H9 (cell line): ENCODE data around the gene SBNO1. TPM values are rescaled to one million over a fixed set of nuclear protein-coding genes. Genes with fewer than 3 reads are reported as not detected.

Experiments
- DNase-seq: peaks from one replicate; pipeline ENCODE4 v3.0.0-alpha.2; 2017
- H2AFZ ChIP-seq: one replicate; pipeline ENCODE4 v1.6.1; 2013; ENCODE audit warnings: mild to moderate bottlenecking, low read length, control low read depth, moderate library complexity
- H2AK5ac ChIP-seq: 2 replicates; pipeline ENCODE4 v1.6.1; 2013; ENCODE audit warnings: low read length, control low read depth, mixed read lengths; ENCODE audit not compliant: insufficient read length
- H2BK120ac ChIP-seq: one replicate; pipeline ENCODE4 v1.6.1; 2013; ENCODE audit warnings: low read depth, mild to moderate bottlenecking, low read length, control low read depth, inconsistent platforms; ENCODE audit not compliant: poor library complexity, severe bottlenecking
- H2BK12ac ChIP-seq: 2 replicates; pipeline ENCODE4 v1.6.1; 2013; ENCODE audit warnings: low read length, control low read depth, mixed read lengths, low read depth; ENCODE audit not compliant: insufficient read length
- H2BK15ac ChIP-seq: 2 replicates; pipeline ENCODE4 v1.6.1; 2013; ENCODE audit warnings: low read depth, low read length, control low read depth
- H2BK20ac ChIP-seq: one replicate; pipeline ENCODE4 v1.6.1; 2013; ENCODE audit warnings: low read depth, mild to moderate bottlenecking, low read length, control low read depth, inconsistent platforms; ENCODE audit not compliant: poor library complexity, severe bottlenecking
- H2BK5ac ChIP-seq: 2 replicates; pipeline ENCODE4 v1.6.1; 2013; ENCODE audit warnings: low read length, control low read depth, mixed read lengths; ENCODE audit not compliant: insufficient read length
- H3K14ac ChIP-seq: 2 replicates; pipeline ENCODE4 v1.6.1; 2013; ENCODE audit warnings: low read length, control low read depth; ENCODE audit not compliant: insufficient read depth
- H3K18ac ChIP-seq: 2 replicates; pipeline ENCODE4 v1.6.1; 2013; ENCODE audit warnings: low read depth, mild to moderate bottlenecking, mixed read lengths, low read length, control low read depth; ENCODE audit not compliant: insufficient read length
- H3K23ac ChIP-seq: 2 replicates; pipeline ENCODE4 v1.6.1; 2013; ENCODE audit warnings: low read length, control low read depth, mixed read lengths, low read depth; ENCODE audit not compliant: insufficient read length
- H3K23me2 ChIP-seq: 2 replicates; pipeline ENCODE4 v1.6.1; 2013; ENCODE audit warnings: low read depth, mild to moderate bottlenecking, mixed read lengths, low read length, control low read depth; ENCODE audit not compliant: insufficient read length, poor library complexity, severe bottlenecking
- H3K27ac ChIP-seq: 2 replicates; pipeline ENCODE4 v1.5.1; 2013; ENCODE audit warnings: low read length, control low read depth, mixed read lengths, low read depth; ENCODE audit not compliant: insufficient read length
- H3K27me3 ChIP-seq: 2 replicates; pipeline ENCODE4 v1.6.1; 2013; ENCODE audit warnings: low read length, control low read depth, inconsistent platforms; ENCODE audit not compliant: insufficient read depth
- H3K4ac ChIP-seq: 2 replicates; pipeline ENCODE4 v1.6.1; 2013; ENCODE audit warnings: low read depth, mild to moderate bottlenecking, control low read depth, inconsistent platforms, low read length, moderate library complexity
- H3K4me1 ChIP-seq: 2 replicates; pipeline ENCODE4 v1.6.1; 2013; ENCODE audit warnings: low read length, control low read depth, inconsistent platforms; ENCODE audit not compliant: insufficient read depth
- H3K4me2 ChIP-seq: 2 replicates; pipeline ENCODE4 v1.6.1; 2013; ENCODE audit warnings: low read length, control low read depth, mixed read lengths; ENCODE audit not compliant: insufficient read length, insufficient read depth
- H3K56ac ChIP-seq: 2 replicates; pipeline ENCODE4 v1.6.1; 2013; ENCODE audit warnings: low read depth, mild to moderate bottlenecking, mixed read lengths, low read length, control low read depth; ENCODE audit not compliant: insufficient read length
- H3K79me1 ChIP-seq: 2 replicates; pipeline ENCODE4 v1.6.1; 2013; ENCODE audit warnings: low read depth, mild to moderate bottlenecking, moderate library complexity, low read length, control low read depth, inconsistent platforms; ENCODE audit not compliant: insufficient read depth, poor library complexity, severe bottlenecking
- H3K79me2 ChIP-seq: 2 replicates; pipeline ENCODE4 v1.6.1; 2013; ENCODE audit warnings: low read length, control low read depth, inconsistent platforms; ENCODE audit not compliant: insufficient read depth
- H3K9ac ChIP-seq: 2 replicates; pipeline ENCODE4 v1.6.1; 2013; ENCODE audit warnings: low read length, control low read depth, mixed read lengths; ENCODE audit not compliant: insufficient read length; ENCODE audit errors: extremely low read depth
- H3K9me3 ChIP-seq: one replicate; pipeline ENCODE4 v1.6.1; 2013; ENCODE audit warnings: low read depth, low read length, inconsistent platforms; ENCODE audit not compliant: control insufficient read depth
- H3T11ph ChIP-seq: one replicate; pipeline ENCODE4 v1.6.1; 2013; ENCODE audit warnings: mild to moderate bottlenecking, low read length, control low read depth, inconsistent platforms
- H4K20me1 ChIP-seq: one replicate; pipeline ENCODE4 v1.6.1; 2013; ENCODE audit not compliant: control insufficient read depth, insufficient read length, insufficient read depth
- H4K5ac ChIP-seq: 2 replicates; pipeline ENCODE4 v1.6.1; 2013; ENCODE audit warnings: low read depth, mild to moderate bottlenecking, mixed read lengths, low read length, control low read depth; ENCODE audit not compliant: insufficient read length
- H4K8ac ChIP-seq: replicated peaks from 2 replicates; pipeline ENCODE4 v1.6.1; 2013; ENCODE audit warnings: low read length, control low read depth, mixed read lengths, low read depth; ENCODE audit not compliant: insufficient read length
- H4K91ac ChIP-seq: 2 replicates; pipeline ENCODE4 v1.6.1; 2013; ENCODE audit warnings: low read depth, mild to moderate bottlenecking, moderate library complexity, mixed read lengths, low read length, control low read depth; ENCODE audit not compliant: insufficient read length
- H3K27ac Mint-ChIP-seq, 3 experiments: 2 replicates in 2 of 3; 3 replicates in 1 of 3; pipeline ENCODE4 v1.8.0; 2020 to 2021; ENCODE audit warnings: mixed read lengths in 3 of 3, mild to moderate bottlenecking in 1 of 3, moderate library complexity in 1 of 3
- H3K27me3 Mint-ChIP-seq: 2 replicates; pipeline ENCODE4 v1.8.0; 2021; ENCODE audit warnings: low read depth, mild to moderate bottlenecking, moderate library complexity, mixed read lengths
- H3K36me3 Mint-ChIP-seq, 3 experiments: 2 replicates in 2 of 3; 3 replicates in 1 of 3; pipeline ENCODE4 v1.8.0; 2020 to 2021; ENCODE audit warnings: low read depth in 3 of 3, mixed read lengths in 3 of 3; ENCODE audit not compliant: insufficient read depth in 1 of 3
- H3K4me1 Mint-ChIP-seq, 2 experiments: 2 replicates each; pipeline ENCODE4 v1.8.0; 2020; ENCODE audit warnings: mixed read lengths in 2 of 2
- H3K4me3 Mint-ChIP-seq, 2 experiments: 2 replicates in 1 of 2; 3 replicates in 1 of 2; pipeline ENCODE4 v1.8.0; 2020 to 2021; ENCODE audit warnings: mild to moderate bottlenecking in 2 of 2, mixed read lengths in 2 of 2, moderate library complexity in 1 of 2
- H3K9me3 Mint-ChIP-seq, 2 experiments: 2 replicates in 1 of 2; 3 replicates in 1 of 2; pipeline ENCODE4 v1.8.0; 2020; ENCODE audit warnings: mild to moderate bottlenecking in 2 of 2, mixed read lengths in 2 of 2, moderate library complexity in 1 of 2
- WGBS: extraction: QIAGEN DNeasy Blood & Tissue Kit; methylation state at CpG from one replicate; pipeline ENCODE4 v1.1.7; 2013; ENCODE audit warnings: missing lambda C conversion rate, low lambda C conversion rate, mixed read lengths; ENCODE audit not compliant: insufficient read length; ENCODE audit errors: extremely low coverage; 5-methylcytosine and 5-hydroxymethylcytosine counted together
- total RNA-seq: library from RNA; stranded (reverse); gene quantifications from 2 replicates; pipeline ENCODE4 v1.2.1, GENCODE V29; 2021
- TF ChIP-seq, protein P1 (sequence below): fragments of 200-600 bp; sonication (generic); conservative IDR thresholded peaks from 3 replicates; pipeline ENCODE4 v1.8.0; 2021; ENCODE audit warnings: antibody characterized with exemption, mild to moderate bottlenecking

The SBNO1 gene
- total RNA-seq, 1 experiment from 2014 or later: 47.5 TPM

DNA sequence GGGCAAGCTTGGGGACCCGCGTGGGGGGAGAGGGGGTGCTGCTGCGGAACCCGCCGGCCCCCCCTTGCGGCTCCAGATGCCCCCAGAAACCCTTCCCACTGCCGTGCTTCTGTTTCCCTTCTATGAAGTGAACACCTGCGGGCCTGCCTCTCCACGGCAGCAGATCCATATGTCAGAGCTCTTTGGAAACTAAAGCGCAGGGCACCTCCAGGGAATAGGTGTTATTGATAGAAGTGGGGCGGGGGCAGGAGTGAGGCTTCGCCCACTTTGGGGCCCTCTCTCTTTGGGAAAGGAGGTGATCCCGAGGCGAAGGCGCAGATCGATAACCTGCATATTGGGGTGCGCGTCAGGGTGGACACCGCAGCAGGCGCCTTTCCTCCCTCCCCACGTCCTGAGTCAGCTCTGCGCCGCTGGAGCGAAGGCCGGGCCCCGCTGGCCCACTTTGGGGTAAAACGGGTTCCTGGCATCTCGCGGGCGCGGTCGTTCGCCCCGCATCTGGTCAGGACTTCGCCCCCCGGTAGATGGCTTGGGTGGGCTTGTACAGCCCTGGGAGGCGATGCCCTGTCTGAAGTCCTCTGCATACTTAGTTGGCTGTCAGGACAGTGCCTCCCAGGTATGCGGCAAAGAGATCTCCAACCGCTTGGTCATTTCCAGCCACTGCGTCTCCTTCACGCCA is 19.8 kb upstream of the SBNO1 start:
- Histone ChIP-seq H3K9me3 (no peaks in the 10 kb centered on the region), H2AK5ac (no peak overlapping the region), H4K20me1 (no peaks in the 10 kb centered on the region), H2BK20ac (no peak overlapping the region), H4K5ac (no peak overlapping the region), H3K14ac (no peak overlapping the region; the same call in 1 of the 2 replicates), H3T11ph (no peak overlapping the region), H3K18ac (peak overlapping the region; percentile 21), H2BK120ac (no peak overlapping the region), H3K4me2 (peak overlapping the region; percentile 94), H2BK12ac (no peak overlapping the region), H3K27me3 (no peaks in the 10 kb centered on the region; the same call in 1 of the 2 replicates), H4K91ac (no peak overlapping the region), H2BK15ac (no peak overlapping the region; the same call in 1 of the 2 replicates), H3K23ac (no peak overlapping the region), H3K4me1 (peaks cover 3% of the 10 kb centered on the region; the same call in 1 of the 2 replicates), H3K27ac (no peak overlapping the region), H4K8ac (no peak overlapping the region), H3K9ac (peak overlapping the region; percentile 42), H3K56ac (no peak overlapping the region), H3K23me2 (peaks cover 6% of the 10 kb centered on the region), H3K4ac (no peak overlapping the region), H2AFZ (no peak overlapping the region), H3K79me1 (no peaks in the 10 kb centered on the region), H2BK5ac (no peak overlapping the region), H3K79me2 (no peaks in the 10 kb centered on the region)
- Mint-ChIP-seq H3K9me3 (no peaks in the 10 kb centered on the region), H3K27ac (no peak overlapping the region; a peak in 1 of 7 replicates), H3K27me3 (peaks cover 37% of the 10 kb centered on the region), H3K4me3 (peak overlapping the region; percentile 84 to 90), H3K4me1 (peaks cover 6 to 7% of the 10 kb centered on the region in 2 experiments), H3K36me3 (no peaks in the 10 kb centered on the region)
- TF ChIP-seq, protein P1, sequence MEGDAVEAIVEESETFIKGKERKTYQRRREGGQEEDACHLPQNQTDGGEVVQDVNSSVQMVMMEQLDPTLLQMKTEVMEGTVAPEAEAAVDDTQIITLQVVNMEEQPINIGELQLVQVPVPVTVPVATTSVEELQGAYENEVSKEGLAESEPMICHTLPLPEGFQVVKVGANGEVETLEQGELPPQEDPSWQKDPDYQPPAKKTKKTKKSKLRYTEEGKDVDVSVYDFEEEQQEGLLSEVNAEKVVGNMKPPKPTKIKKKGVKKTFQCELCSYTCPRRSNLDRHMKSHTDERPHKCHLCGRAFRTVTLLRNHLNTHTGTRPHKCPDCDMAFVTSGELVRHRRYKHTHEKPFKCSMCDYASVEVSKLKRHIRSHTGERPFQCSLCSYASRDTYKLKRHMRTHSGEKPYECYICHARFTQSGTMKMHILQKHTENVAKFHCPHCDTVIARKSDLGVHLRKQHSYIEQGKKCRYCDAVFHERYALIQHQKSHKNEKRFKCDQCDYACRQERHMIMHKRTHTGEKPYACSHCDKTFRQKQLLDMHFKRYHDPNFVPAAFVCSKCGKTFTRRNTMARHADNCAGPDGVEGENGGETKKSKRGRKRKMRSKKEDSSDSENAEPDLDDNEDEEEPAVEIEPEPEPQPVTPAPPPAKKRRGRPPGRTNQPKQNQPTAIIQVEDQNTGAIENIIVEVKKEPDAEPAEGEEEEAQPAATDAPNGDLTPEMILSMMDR: no peak
- no peak for DNase-seq
- no CpG with 5 or more reads among the region's 41 CpGs for WGBS
